Measurements from ENCODE around the gene C22orf23. TPM values are rescaled to one million over a fixed set of nuclear protein-coding genes. Genes with fewer than 3 reads are reported as not detected.

The C22orf23 gene
- total and polyA plus RNA-seq, 10 donors, result 0.04 to 0.16 (median 0.05) TPM; not detected in 7

- Histone ChIP-seq H3K4me1 (peaks cover 2 to 27% (median 22%) of the 10 kb centered on the region in 6 donors), H3K36me3 (peaks cover 0 to 16% (median 0%) of the 10 kb centered on the region in 6 donors), H3K9me3 (no peaks in the 10 kb centered on the region), H3K4me3 (peak overlapping the region; percentile 15 to 88 (median 52)), H3K27me3 (replicated peaks in 1 of 7) (no peaks in the 10 kb centered on the region), H3K27ac (peak overlapping the region; percentile 3 to 93 (median 80))
- DNase-seq, result peak; percentile 89
- no peak for TF ChIP-seq POLR2A (IDR thresholded peaks at IDR 0.05)
- TF ChIP-seq POLR2AphosphoS5 (IDR thresholded peaks at IDR 0.05), result no peak
- TF ChIP-seq CTCF (IDR thresholded peaks at IDR 0.05 in 8 of 11, conservative IDR thresholded peaks at IDR 0.05 in 3 of 11), result no peak
- WGBS, 5 donors, result 1 to 7% (median 2%) methylated on average over 5 to 75 of the region's 75 CpGs
- intact Hi-C loops (cut with DNase I; ENCODE audit: low total_unique reads), result no loop called here
Observed at GRCh38 chr22:37906364-37907008, 46.9 kb downstream of the C22orf23 start.

- Histone ChIP-seq H3K4me1 (peaks cover 2 to 25% (median 22%) of the 10 kb centered on the region in 6 donors), H3K4me3 (peak within 1 kb of the TSS; percentile 27 to 88 (median 54)), H3K27me3 (replicated peaks in 1 of 7) (no peaks in the 10 kb centered on the region), H3K27ac (peak within 1 kb of the TSS; percentile 3 to 93 (median 80)), H3K36me3 (peaks cover 0 to 12% (median 0%) of the 10 kb centered on the region in 6 donors), H3K9me3 (no peaks in the 10 kb centered on the region)
- DNase-seq, result peak; percentile 95
- WGBS, 5 donors, result 5 to 15% (median 7%) methylated on average over 25 to 90 of the region's 90 CpGs
- no peak for TF ChIP-seq POLR2A (IDR thresholded peaks at IDR 0.05)
- TF ChIP-seq CTCF (IDR thresholded peaks at IDR 0.05 in 8 of 11, conservative IDR thresholded peaks at IDR 0.05 in 3 of 11), result peak in 3 of 11 experiments; percentile 24 to 48 (median 35)
- peak in 1 of 3 donors; percentile 15 for TF ChIP-seq POLR2AphosphoS5 (IDR thresholded peaks at IDR 0.05)
- intact Hi-C loops (cut with DNase I; ENCODE audit: low total_unique reads), result no loop called here
Observed at GRCh38 chr22:37905534-37906363, 47.7 kb downstream of the C22orf23 start, which contains the start of gene MICALL1. MICALL1 (plus strand) TSS chr22:37906297; CDS start chr22:37906423, 126 bp downstream.

- Histone ChIP-seq H3K4me1 (peaks cover 2 to 25% (median 22%) of the 10 kb centered on the region in 6 donors), H3K4me3 (peak overlapping the region in 3 of 8 donors; percentile 58 to 88 (median 71)), H3K9me3 (no peaks in the 10 kb centered on the region), H3K27ac (peak overlapping the region in 2 of 8 donors; percentile 86 to 93), H3K36me3 (peaks cover 0 to 5% (median 0%) of the 10 kb centered on the region in 6 donors), H3K27me3 (replicated peaks in 1 of 7) (no peaks in the 10 kb centered on the region)
- TF ChIP-seq POLR2AphosphoS5 (IDR thresholded peaks at IDR 0.05) (no peak), POLR2A (IDR thresholded peaks at IDR 0.05) (no peak), CTCF (IDR thresholded peaks at IDR 0.05 in 8 of 11, conservative IDR thresholded peaks at IDR 0.05 in 3 of 11) (no peak)
- 75 to 92% (median 80%) methylated on average over 10 of the region's 10 CpGs for WGBS, 5 donors
- no peak for DNase-seq
- intact Hi-C loops (cut with DNase I; ENCODE audit: low total_unique reads), result no loop called here
Observed at GRCh38 chr22:37904572-37905533, 48.5 kb downstream of the C22orf23 start.

All from spleen (tissue), 11 donors.